Mucosa of rectum (tissue), 2 donors: ENCODE measurements around the gene TNS3.

Experiments
- H3K27ac ChIP-seq, 2 donors: one replicate each; pipeline ENCODE4 v1.7.0; 2013; ENCODE audit warnings: inconsistent platforms in 2 of 2, low read depth in 2 of 2, low read length in 2 of 2
- H3K27me3 ChIP-seq, 2 donors: one replicate each; pipeline ENCODE4 v1.7.0; 2013; ENCODE audit warnings: low read length in 2 of 2; ENCODE audit not compliant: control insufficient read depth in 2 of 2, insufficient read depth in 2 of 2
- H3K36me3 ChIP-seq, 2 donors: one replicate each; pipeline ENCODE4 v1.7.0; 2013; ENCODE audit warnings: low read length in 2 of 2; ENCODE audit not compliant: control insufficient read depth in 2 of 2, insufficient read depth in 2 of 2
- H3K4me1 ChIP-seq, 2 donors: one replicate each; pipeline ENCODE4 v1.7.0; 2013; ENCODE audit warnings: low read length in 2 of 2, mild to moderate bottlenecking in 1 of 2; ENCODE audit not compliant: control insufficient read depth in 2 of 2, insufficient read depth in 2 of 2
- H3K4me3 ChIP-seq, 2 donors: one replicate each; pipeline ENCODE4 v1.7.0; 2013; ENCODE audit warnings: low read length in 2 of 2
- H3K9ac ChIP-seq, 2 donors: one replicate each; pipeline ENCODE4 v1.7.0; 2013; ENCODE audit warnings: low read length in 2 of 2, low read depth in 1 of 2, mild to moderate bottlenecking in 1 of 2
- H3K9me3 ChIP-seq, 2 donors: one replicate each; pipeline ENCODE4 v1.7.0; 2013; ENCODE audit warnings: low read length in 2 of 2; ENCODE audit not compliant: control insufficient read depth in 2 of 2
- donor health status: healthy.
- donor health status: Normal muscosa, but diverticular disease.

Gene TNS3

GRCh38 chr7:47401611-47402570 is 180.0 kb downstream of the TNS3 start:
- Histone ChIP-seq H3K9ac (no peak overlapping the region), H3K4me3 (no peak overlapping the region), H3K36me3 (peaks cover 6 to 21% of the 10 kb centered on the region in 2 donors), H3K4me1 (peaks cover 20% of the 10 kb centered on the region in 2 donors), H3K27ac (no peak overlapping the region), H3K9me3 (no peaks in the 10 kb centered on the region), H3K27me3 (no peaks in the 10 kb centered on the region)

DNA sequence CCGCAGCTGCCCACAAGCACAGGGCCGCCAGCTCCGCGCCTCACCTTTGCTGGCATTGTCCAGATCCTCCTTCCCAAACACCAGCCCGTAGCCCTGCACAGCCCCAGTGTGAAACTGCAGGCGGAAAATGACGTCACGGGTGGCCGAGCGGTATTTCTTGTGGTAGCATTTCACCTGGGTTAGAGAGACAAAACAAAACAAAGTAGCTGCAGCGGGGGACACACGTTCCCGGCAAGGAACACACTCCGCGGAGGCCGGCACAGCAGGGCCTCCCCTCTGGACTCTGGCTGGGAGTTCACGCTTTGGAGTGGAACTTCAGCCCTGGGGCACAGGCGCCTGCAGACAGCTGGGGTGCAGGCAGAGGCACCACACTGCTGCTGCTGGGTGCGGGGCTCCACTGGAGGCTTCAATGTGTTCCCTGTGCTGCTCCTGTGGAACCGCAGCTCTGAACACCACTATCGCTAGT is 181.1 kb downstream of the TNS3 start:
- no peak overlapping the region for H3K9ac ChIP-seq
- no peak overlapping the region for H3K4me3 ChIP-seq
- H3K4me1 ChIP-seq, result peaks cover 9% of the 10 kb centered on the region in 2 donors
- H3K36me3 ChIP-seq, result peaks cover 17 to 32% of the 10 kb centered on the region in 2 donors
- H3K9me3 ChIP-seq, result no peaks in the 10 kb centered on the region
- H3K27me3 ChIP-seq, result no peaks in the 10 kb centered on the region
- no peak overlapping the region for H3K27ac ChIP-seq

GRCh38 chr7:47400001-47400400 is 181.9 kb downstream of the TNS3 start:
- H3K27me3 ChIP-seq, result no peaks in the 10 kb centered on the region
- peaks cover 24 to 40% of the 10 kb centered on the region in 2 donors for H3K36me3 ChIP-seq
- no peak overlapping the region for H3K27ac ChIP-seq
- H3K9me3 ChIP-seq, result no peaks in the 10 kb centered on the region
- peaks cover 1 to 2% of the 10 kb centered on the region in 2 donors for H3K4me1 ChIP-seq
- H3K4me3 ChIP-seq, result no peak overlapping the region
- no peak overlapping the region for H3K9ac ChIP-seq

DNA sequence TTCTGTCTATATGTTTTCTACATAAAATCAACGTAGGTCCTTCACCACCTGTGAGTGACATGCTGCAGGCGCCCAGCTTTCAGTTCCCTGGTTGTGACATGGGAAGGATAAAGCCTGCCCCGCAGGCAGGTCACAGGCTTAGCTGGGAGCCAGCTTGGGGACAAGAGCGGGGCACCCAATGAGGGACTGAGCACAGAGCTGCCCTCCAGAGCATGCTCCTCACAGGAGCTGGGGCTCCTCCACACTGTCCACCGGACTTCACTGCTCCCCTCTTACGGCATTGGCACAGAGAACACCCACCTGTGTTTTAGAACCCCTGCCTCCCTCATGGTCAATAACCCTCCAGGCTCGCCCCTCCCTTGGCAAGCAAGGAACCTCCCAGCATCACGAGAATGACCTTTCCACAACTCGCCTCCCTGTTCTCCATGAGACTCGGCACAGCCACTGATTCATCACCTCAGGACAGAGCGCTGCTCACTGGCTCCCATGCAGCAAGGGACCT is 187.1 kb downstream of the TNS3 start:
- no peak overlapping the region for H3K4me3 ChIP-seq
- H3K27me3 ChIP-seq, result no peaks in the 10 kb centered on the region
- no peak overlapping the region for H3K27ac ChIP-seq
- no peaks in the 10 kb centered on the region for H3K9me3 ChIP-seq
- H3K9ac ChIP-seq, result no peak overlapping the region
- H3K4me1 ChIP-seq, result no peaks in the 10 kb centered on the region
- peaks cover 51 to 55% of the 10 kb centered on the region in 2 donors for H3K36me3 ChIP-seq

GRCh38 chr7:47394216-47394615 is 187.7 kb downstream of the TNS3 start:
- Histone ChIP-seq H3K4me1 (no peaks in the 10 kb centered on the region), H3K27me3 (no peaks in the 10 kb centered on the region), H3K4me3 (no peak overlapping the region), H3K27ac (no peak overlapping the region), H3K9me3 (no peaks in the 10 kb centered on the region), H3K9ac (no peak overlapping the region), H3K36me3 (peaks cover 51 to 55% of the 10 kb centered on the region in 2 donors)

GRCh38 chr7:47393406-47393805 is 188.5 kb downstream of the TNS3 start:
- Histone ChIP-seq H3K4me1 (no peaks in the 10 kb centered on the region), H3K36me3 (peaks cover 51 to 55% of the 10 kb centered on the region in 2 donors), H3K9me3 (no peaks in the 10 kb centered on the region), H3K9ac (no peak overlapping the region), H3K27me3 (no peaks in the 10 kb centered on the region), H3K27ac (no peak overlapping the region), H3K4me3 (no peak overlapping the region)

DNA sequence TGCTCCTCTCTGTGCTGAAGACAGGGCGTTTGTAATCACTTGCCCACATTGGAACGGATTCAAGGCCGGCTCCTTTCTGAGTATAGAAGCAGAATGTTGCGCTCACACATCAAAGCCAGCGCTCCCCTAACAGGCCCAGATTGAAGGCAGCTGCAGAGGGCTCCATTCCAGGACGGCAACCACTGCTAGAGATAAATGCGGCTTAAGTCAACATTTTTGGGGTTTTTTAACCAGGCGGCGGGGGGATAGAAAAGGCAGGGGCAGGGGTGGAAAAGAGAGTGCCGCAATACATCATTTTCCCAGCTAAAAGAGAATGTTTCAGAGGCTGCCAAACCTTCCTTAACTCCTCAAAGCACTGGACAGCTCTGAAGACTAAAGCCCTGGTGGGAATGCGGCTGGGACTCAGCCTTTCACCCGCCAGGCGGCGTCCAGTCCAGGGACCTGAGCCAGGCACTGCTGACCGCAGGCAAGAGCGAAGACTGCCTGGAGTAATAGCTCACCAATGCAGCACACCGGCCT is 189.6 kb downstream of the TNS3 start:
- Histone ChIP-seq H3K9me3 (no peaks in the 10 kb centered on the region), H3K4me1 (no peaks in the 10 kb centered on the region), H3K36me3 (peaks cover 55 to 57% of the 10 kb centered on the region in 2 donors), H3K27ac (no peak overlapping the region), H3K27me3 (no peaks in the 10 kb centered on the region), H3K4me3 (no peak overlapping the region), H3K9ac (no peak overlapping the region)

DNA sequence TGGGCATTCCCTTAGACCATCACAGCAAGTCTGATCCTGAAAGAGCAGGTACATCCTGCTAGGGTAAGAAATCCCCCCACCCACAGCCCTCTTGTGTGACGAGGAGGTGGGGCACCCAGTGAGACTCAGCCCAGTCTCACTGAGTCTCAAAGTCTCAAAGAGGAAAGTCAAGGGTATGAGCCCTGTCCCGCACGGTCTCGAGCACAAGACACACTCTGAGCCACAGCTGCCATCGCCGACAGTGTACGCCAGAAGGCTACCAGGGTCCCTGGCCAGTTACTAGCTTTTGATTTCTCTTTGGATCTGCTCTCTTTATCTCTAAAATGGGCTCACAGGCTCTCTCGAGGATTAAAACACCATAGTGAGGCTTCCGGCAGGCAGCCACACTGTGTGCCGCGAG is 190.2 kb downstream of the TNS3 start:
- H3K36me3 ChIP-seq, result peaks cover 51% of the 10 kb centered on the region in 2 donors
- H3K9me3 ChIP-seq, result no peaks in the 10 kb centered on the region
- no peaks in the 10 kb centered on the region for H3K4me1 ChIP-seq
- no peaks in the 10 kb centered on the region for H3K27me3 ChIP-seq
- no peak overlapping the region for H3K27ac ChIP-seq
- no peak overlapping the region for H3K4me3 ChIP-seq
- H3K9ac ChIP-seq, result no peak overlapping the region

DNA sequence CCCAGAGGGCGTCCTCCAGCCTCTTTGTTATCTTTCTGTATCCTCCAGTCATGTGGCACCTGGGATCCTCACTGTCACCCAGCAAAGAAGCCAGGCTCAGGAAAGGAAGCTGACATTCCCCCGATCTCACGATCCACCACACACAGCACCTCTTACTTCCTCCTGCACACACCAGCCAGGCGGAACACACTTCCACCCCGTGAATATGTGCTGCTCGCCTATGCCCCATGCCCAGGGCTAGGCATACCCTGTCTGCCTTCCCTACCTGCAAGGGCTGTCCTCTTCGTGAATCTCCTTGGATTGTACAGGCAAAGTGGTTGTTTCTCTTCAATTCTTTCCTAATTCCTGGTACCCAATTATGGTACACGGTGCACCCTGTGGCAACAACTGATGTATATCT is 191.0 kb downstream of the TNS3 start:
- Histone ChIP-seq H3K9ac (no peak overlapping the region), H3K27me3 (no peaks in the 10 kb centered on the region), H3K4me3 (no peak overlapping the region), H3K9me3 (no peaks in the 10 kb centered on the region), H3K27ac (no peak overlapping the region), H3K4me1 (no peaks in the 10 kb centered on the region), H3K36me3 (peaks cover 43% of the 10 kb centered on the region in 2 donors)

- H3K4me1 ChIP-seq, result peaks cover 0 to 6% of the 10 kb centered on the region in 2 donors
- no peak overlapping the region for H3K27ac ChIP-seq
- H3K4me3 ChIP-seq, result no peak overlapping the region
- H3K36me3 ChIP-seq, result peaks cover 34 to 35% of the 10 kb centered on the region in 2 donors
- H3K27me3 ChIP-seq, result no peaks in the 10 kb centered on the region
- no peak overlapping the region for H3K9ac ChIP-seq
- no peaks in the 10 kb centered on the region for H3K9me3 ChIP-seq
These were observed 191.8 kb downstream of the TNS3 start for GRCh38 chr7:47389923-47390630.
